K562 (cell line): ENCODE measurements around the gene ZKSCAN5. TPM values are rescaled to one million over a fixed set of nuclear protein-coding genes. Genes with fewer than 3 reads are reported as not detected.

ENCODE experiments used
- ARID3A ChIP-seq: IDR thresholded peaks from 2 replicates; pipeline ENCODE4 v1.6.1; 2012; ENCODE audit warnings: low read depth, low read length, improper control_type of control experiment, borderline replicate concordance
- BRCA1 ChIP-seq, 2 experiments: fragments of 450-650 bp in 1 of 2; sonication (generic) in 1 of 2; formaldehyde crosslinking in 1 of 2; IDR thresholded peaks; 2 replicates each; pipeline versions ENCODE4 v1.5.0 to v1.6.1; 2017 to 2020; ENCODE audit warnings: mild to moderate bottlenecking in 1 of 2, missing genetic modification reagents in 1 of 2
- CREB1 ChIP-seq, 2 experiments: sonication (generic) in 1 of 2; formaldehyde crosslinking in 1 of 2; IDR thresholded peaks; 2 replicates each; pipeline versions ENCODE4 v1.6.1 to v1.8.0; 2012 to 2022; ENCODE audit warnings: inconsistent platforms in 1 of 2, mild to moderate bottlenecking in 1 of 2, missing genetic modification reagents in 1 of 2, moderate library complexity in 1 of 2
- CREM ChIP-seq: IDR thresholded peaks from 2 replicates; pipeline ENCODE4 v1.6.1; 2014; ENCODE audit warnings: antibody characterized with exemption, low read depth
- CXXC5 ChIP-seq: fragments of 250-450 bp; sonication (Bioruptor Pico); IDR thresholded peaks from 2 replicates; pipeline ENCODE4 v1.8.0; 2022; ENCODE audit warnings: inconsistent platforms, mild to moderate bottlenecking, moderate library complexity
- DIDO1 ChIP-seq: fragments of 450-650 bp; IDR thresholded peaks from 2 replicates; pipeline ENCODE4 v1.6.1; 2016; ENCODE audit warnings: low read depth, missing biosample characterization, missing genetic modification characterization
- GABPB2 ChIP-seq: fragments of 250-450 bp; sonication (Bioruptor Pico); conservative IDR thresholded peaks from 2 replicates; pipeline ENCODE4 v1.5.1; 2021; ENCODE audit warnings: mild to moderate bottlenecking
- LEF1 ChIP-seq: fragments of 450-650 bp; IDR thresholded peaks from 2 replicates; pipeline ENCODE4 v1.6.1; 2016; ENCODE audit warnings: mild to moderate bottlenecking
- MBD2 ChIP-seq: sonication (generic); IDR thresholded peaks from 2 replicates; pipeline ENCODE4 v1.6.1; 2016; ENCODE audit warnings: low read depth, borderline replicate concordance
- MXI1 ChIP-seq: IDR thresholded peaks from 2 replicates; pipeline ENCODE4 v1.6.1; 2011; ENCODE audit warnings: low read depth, mild to moderate bottlenecking, improper control_type of control experiment, low read length
- NFYB ChIP-seq: IDR thresholded peaks from 2 replicates; pipeline ENCODE4 v1.6.1; 2011; ENCODE audit warnings: mild to moderate bottlenecking, moderate library complexity; ENCODE audit not compliant: insufficient read length; ENCODE audit errors: extremely low read depth
- PKNOX1 ChIP-seq: fragments of 450-650 bp; IDR thresholded peaks from 2 replicates; pipeline ENCODE4 v1.6.1; 2016
- RNF2 ChIP-seq: sonication (generic); IDR thresholded peaks from 2 replicates; pipeline ENCODE4 v1.6.1; 2016
- SRSF1 ChIP-seq: fragments of 200-400 bp; formaldehyde crosslinking; IDR thresholded peaks from 2 replicates; pipeline ENCODE4 v1.6.1; 2017; ENCODE audit warnings: mild to moderate bottlenecking, low read depth, low read length, moderate library complexity
- TRIM25 ChIP-seq: fragments of 450-650 bp; IDR thresholded peaks from 2 replicates; pipeline ENCODE4 v1.7.0; 2016; ENCODE audit warnings: borderline replicate concordance
- XRCC5 ChIP-seq: fragments of 200-400 bp; formaldehyde crosslinking; IDR thresholded peaks from 2 replicates; pipeline ENCODE4 v1.6.1; 2017; ENCODE audit warnings: low read depth, mild to moderate bottlenecking, low read length
- ZBED1 ChIP-seq: IDR thresholded peaks from 2 replicates; pipeline ENCODE4 v1.6.1; 2014
- ZNF507 ChIP-seq: conservative IDR thresholded peaks from 2 replicates; pipeline ENCODE4 v1.6.1; 2017; ENCODE audit warnings: missing genetic modification characterization, missing compliant biosample characterization
- ZNF584 ChIP-seq: fragments of 200-800 bp; sonication (Bioruptor generic); IDR thresholded peaks from 2 replicates; pipeline ENCODE4 v1.6.1; 2016; ENCODE audit warnings: low read depth, mild to moderate bottlenecking, missing genetic modification characterization, missing compliant biosample characterization
- polyA plus RNA-seq, 8 experiments: library from polyadenylated mRNA; depleted of rRNA in 4 of 8; stranded (reverse) in 5 of 8; unstranded in 3 of 8; fragments of >200 nt; fragmentation: Nextera tagmentation in 2 of 8; fragmentation: Illumina TruSeq in 1 of 8; extraction: Ambion mirVana in 2 of 8; extraction: Trizol in 1 of 8; gene quantifications; 2 replicates each; pipeline versions ENCODE4 v1.2.1 to v1.2.3, GENCODE V29; 2011 to 2014; ENCODE audit warnings: inconsistent platforms in 1 of 8, missing spikeins in 1 of 8
- total RNA-seq, 7 experiments: library from RNA; depleted of rRNA in 6 of 7; stranded (reverse); fragments of >200 nt in 6 of 7; fragmentation: Illumina TruSeq in 2 of 7; extraction: Trizol in 2 of 7; gene quantifications; 2 replicates each; pipeline versions ENCODE4 v1.2.1 to v1.2.3, GENCODE V29; 2011 to 2021; ENCODE audit warnings: low replicate concordance in 1 of 7
- TF ChIP-seq, protein P1 (sequence below), 2 experiments: fragments of 450-650 bp; IDR thresholded peaks; 2 replicates each; pipeline ENCODE4 v1.6.1; 2018; ENCODE audit warnings: mild to moderate bottlenecking in 2 of 2, low read depth in 1 of 2; ENCODE audit not compliant: partially characterized antibody in 2 of 2

The ZKSCAN5 gene
- total and polyA plus RNA-seq, 9 of the 15 experiments (the other 6 are each of a cell fraction or from before 2014, with no cell fraction given) = 4.2 to 19.0 (median 15.0) TPM

- TF ChIP-seq NFYB = no peak
- peak; percentile 52; the same call in 1 of the 2 replicates for TF ChIP-seq RNF2
- TF ChIP-seq CREB1 (IDR thresholded peaks at IDR 0.05) = peak; percentile 93
- TF ChIP-seq CREB1 (CRISPR knock-in tag; IDR thresholded peaks at IDR 0.05) = peak; percentile 91
- peak; percentile 6; the same call in 1 of the 2 replicates for TF ChIP-seq MXI1
- TF ChIP-seq SRSF1 = 0 out of 2 replicates have a peak, but pooled peaks have one; percentile 46
- no peak for TF ChIP-seq ZNF584
- TF ChIP-seq PKNOX1 = peak; percentile 63
- no peak for TF ChIP-seq ZNF507 (tag)
- TF ChIP-seq DIDO1 = peak; percentile 81
- 0 out of 2 replicates have a peak, but pooled peaks have one; percentile 53 for TF ChIP-seq ZBED1
- TF ChIP-seq BRCA1 (IDR thresholded peaks at IDR 0.05) = no peak
- TF ChIP-seq BRCA1 (CRISPR knock-in tag; IDR thresholded peaks at IDR 0.05) = no peak
- peak; percentile 98 for TF ChIP-seq MBD2
- TF ChIP-seq, protein P1, sequence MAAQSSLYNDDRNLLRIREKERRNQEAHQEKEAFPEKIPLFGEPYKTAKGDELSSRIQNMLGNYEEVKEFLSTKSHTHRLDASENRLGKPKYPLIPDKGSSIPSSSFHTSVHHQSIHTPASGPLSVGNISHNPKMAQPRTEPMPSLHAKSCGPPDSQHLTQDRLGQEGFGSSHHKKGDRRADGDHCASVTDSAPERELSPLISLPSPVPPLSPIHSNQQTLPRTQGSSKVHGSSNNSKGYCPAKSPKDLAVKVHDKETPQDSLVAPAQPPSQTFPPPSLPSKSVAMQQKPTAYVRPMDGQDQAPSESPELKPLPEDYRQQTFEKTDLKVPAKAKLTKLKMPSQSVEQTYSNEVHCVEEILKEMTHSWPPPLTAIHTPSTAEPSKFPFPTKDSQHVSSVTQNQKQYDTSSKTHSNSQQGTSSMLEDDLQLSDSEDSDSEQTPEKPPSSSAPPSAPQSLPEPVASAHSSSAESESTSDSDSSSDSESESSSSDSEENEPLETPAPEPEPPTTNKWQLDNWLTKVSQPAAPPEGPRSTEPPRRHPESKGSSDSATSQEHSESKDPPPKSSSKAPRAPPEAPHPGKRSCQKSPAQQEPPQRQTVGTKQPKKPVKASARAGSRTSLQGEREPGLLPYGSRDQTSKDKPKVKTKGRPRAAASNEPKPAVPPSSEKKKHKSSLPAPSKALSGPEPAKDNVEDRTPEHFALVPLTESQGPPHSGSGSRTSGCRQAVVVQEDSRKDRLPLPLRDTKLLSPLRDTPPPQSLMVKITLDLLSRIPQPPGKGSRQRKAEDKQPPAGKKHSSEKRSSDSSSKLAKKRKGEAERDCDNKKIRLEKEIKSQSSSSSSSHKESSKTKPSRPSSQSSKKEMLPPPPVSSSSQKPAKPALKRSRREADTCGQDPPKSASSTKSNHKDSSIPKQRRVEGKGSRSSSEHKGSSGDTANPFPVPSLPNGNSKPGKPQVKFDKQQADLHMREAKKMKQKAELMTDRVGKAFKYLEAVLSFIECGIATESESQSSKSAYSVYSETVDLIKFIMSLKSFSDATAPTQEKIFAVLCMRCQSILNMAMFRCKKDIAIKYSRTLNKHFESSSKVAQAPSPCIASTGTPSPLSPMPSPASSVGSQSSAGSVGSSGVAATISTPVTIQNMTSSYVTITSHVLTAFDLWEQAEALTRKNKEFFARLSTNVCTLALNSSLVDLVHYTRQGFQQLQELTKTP (IDR thresholded peaks at IDR 0.05; ENCODE audit: low read depth in 1 of 2, partially characterized antibody in 2 of 2) = peak; percentile 36 to 89
- no peak for TF ChIP-seq TRIM25
- TF ChIP-seq CXXC5 (CRISPR knock-in tag) = peak; percentile 87
- peak; percentile 15 for TF ChIP-seq LEF1
- TF ChIP-seq ARID3A = peak; percentile 26; the same call in 1 of the 2 replicates
- TF ChIP-seq XRCC5 = no peak
- TF ChIP-seq CREM = peak; percentile 96
- no peak for TF ChIP-seq GABPB2
Measured at GRCh38 chr7:99504603-99505323, at the start of gene ZKSCAN5 (continued).
